Endothelial cell of umbilical vein (primary cell): ENCODE data around the gene CLPTM1L.

ENCODE experiments used
- EZH2 ChIP-seq: IDR thresholded peaks from 2 replicates; pipeline ENCODE4 v1.6.1; 2012; ENCODE audit warnings: borderline replicate concordance, low read depth, mild to moderate bottlenecking, moderate library complexity, low read length, inconsistent platforms; ENCODE audit not compliant: severe bottlenecking
- JUN ChIP-seq: IDR thresholded peaks from 2 replicates; pipeline ENCODE4 v1.6.1; 2011; ENCODE audit warnings: borderline replicate concordance, low read depth; ENCODE audit not compliant: insufficient read length, insufficient read depth
- POLR2A ChIP-seq: IDR thresholded peaks from 2 replicates; pipeline ENCODE4 v1.6.1; 2012; ENCODE audit warnings: low read depth, mild to moderate bottlenecking, control low read depth, low read length
- POLR2AphosphoS5 ChIP-seq: IDR thresholded peaks from 2 replicates; pipeline ENCODE4 v1.6.1; 2012; ENCODE audit warnings: low read depth, mild to moderate bottlenecking, control low read depth, low read length, moderate library complexity; ENCODE audit not compliant: insufficient read depth
- TF ChIP-seq, protein P1 (sequence below), 2 donors: IDR thresholded peaks; 1 replicate in 1 of 2; 2 replicates in 1 of 2; pipeline ENCODE4 v1.5.1; 2011; ENCODE audit warnings: low read length in 2 of 2, mild to moderate bottlenecking in 2 of 2, moderate library complexity in 2 of 2, control low read depth in 1 of 2, inconsistent platforms in 1 of 2, low read depth in 1 of 2; ENCODE audit not compliant: insufficient read depth in 1 of 2; ENCODE audit errors: extremely low read depth in 1 of 2
- TF ChIP-seq, protein P2 (sequence below): IDR thresholded peaks from 2 replicates; pipeline ENCODE4 v1.6.1; 2011; ENCODE audit not compliant: insufficient read depth, insufficient read length

DNA sequence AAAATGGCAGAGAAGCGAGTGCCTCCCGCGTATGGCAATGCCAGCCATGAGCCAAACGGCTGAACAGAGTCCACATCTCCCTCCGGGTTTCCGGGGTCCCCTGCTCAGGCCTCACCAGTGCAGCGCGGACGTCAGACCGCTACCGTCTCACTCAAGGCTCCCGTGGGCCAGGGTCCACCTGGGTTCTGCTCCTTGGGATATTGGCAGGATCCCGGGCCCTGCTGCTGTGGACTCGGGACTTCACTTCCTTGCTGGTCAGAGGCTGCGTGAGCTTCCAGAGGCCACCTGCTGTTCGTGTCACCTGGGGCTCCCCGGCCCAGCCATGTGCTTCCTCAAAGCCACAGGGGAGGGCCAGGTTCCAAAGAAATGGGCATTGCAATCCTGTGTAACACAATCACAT, 38.4 kb upstream of the CLPTM1L start:
- TF ChIP-seq POLR2A (no peak), POLR2AphosphoS5 (no peak), EZH2 (no peak), JUN (no peak)
- TF ChIP-seq, protein P1, sequence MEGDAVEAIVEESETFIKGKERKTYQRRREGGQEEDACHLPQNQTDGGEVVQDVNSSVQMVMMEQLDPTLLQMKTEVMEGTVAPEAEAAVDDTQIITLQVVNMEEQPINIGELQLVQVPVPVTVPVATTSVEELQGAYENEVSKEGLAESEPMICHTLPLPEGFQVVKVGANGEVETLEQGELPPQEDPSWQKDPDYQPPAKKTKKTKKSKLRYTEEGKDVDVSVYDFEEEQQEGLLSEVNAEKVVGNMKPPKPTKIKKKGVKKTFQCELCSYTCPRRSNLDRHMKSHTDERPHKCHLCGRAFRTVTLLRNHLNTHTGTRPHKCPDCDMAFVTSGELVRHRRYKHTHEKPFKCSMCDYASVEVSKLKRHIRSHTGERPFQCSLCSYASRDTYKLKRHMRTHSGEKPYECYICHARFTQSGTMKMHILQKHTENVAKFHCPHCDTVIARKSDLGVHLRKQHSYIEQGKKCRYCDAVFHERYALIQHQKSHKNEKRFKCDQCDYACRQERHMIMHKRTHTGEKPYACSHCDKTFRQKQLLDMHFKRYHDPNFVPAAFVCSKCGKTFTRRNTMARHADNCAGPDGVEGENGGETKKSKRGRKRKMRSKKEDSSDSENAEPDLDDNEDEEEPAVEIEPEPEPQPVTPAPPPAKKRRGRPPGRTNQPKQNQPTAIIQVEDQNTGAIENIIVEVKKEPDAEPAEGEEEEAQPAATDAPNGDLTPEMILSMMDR (IDR thresholded peaks at IDR 0.05; ENCODE audit: extremely low read depth in 1 of 2, insufficient read depth in 1 of 2, low read depth in 1 of 2, low read length in 2 of 2), result no peak
- TF ChIP-seq, protein P2, sequence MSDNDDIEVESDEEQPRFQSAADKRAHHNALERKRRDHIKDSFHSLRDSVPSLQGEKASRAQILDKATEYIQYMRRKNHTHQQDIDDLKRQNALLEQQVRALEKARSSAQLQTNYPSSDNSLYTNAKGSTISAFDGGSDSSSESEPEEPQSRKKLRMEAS, result no peak
